SK-N-SH (cell line): ENCODE data around the gene ITGA2. TPM values are rescaled to one million over a fixed set of nuclear protein-coding genes. Genes with fewer than 3 reads are reported as not detected.

ENCODE experiments used
- CTCF ChIA-PET: fragments of 300-600, 350-600 bp; formaldehyde crosslinking; extraction: SDS; loops from one replicate; lab custom pipeline; 2021; lab: Yijun Ruan, JAX
- POLR2A ChIA-PET: fragments of 350-600 bp; sonication (Branson Sonifier 250); formaldehyde crosslinking; extraction: SDS; loops from one replicate; lab custom pipeline; 2020; ENCODE audit warnings: antibody characterized with exemption, inconsistent platforms; lab: Yijun Ruan, JAX
- DNase-seq: peaks from one replicate; pipeline ENCODE4 v3.0.0; 2012
- H2AFZ ChIP-seq: fragments of 200-600 bp; sonication (generic); 2 replicates; pipeline ENCODE4 v1.8.1; 2016; ENCODE audit warnings: antibody characterized with exemption, mild to moderate bottlenecking, low read depth
- H3F3A ChIP-seq: fragments of 200-600 bp; sonication (generic); replicated peaks from 2 replicates; pipeline ENCODE3; 2016; ENCODE audit warnings: antibody characterized with exemption, mild to moderate bottlenecking; ENCODE audit not compliant: insufficient read depth
- H3K27ac ChIP-seq, 2 experiments: fragments of 200-500 bp in 1 of 2; fragments of 200-600 bp in 1 of 2; sonication (Bioruptor generic) in 1 of 2; sonication (generic), shearing (Covaris generic) in 1 of 2; 2 replicates each; pipeline versions ENCODE4 v1.5.1 to v1.6.1; 2014 to 2016; ENCODE audit warnings: low read depth in 2 of 2, inconsistent platforms in 1 of 2, low read length in 1 of 2, mild to moderate bottlenecking in 1 of 2, mixed read lengths in 1 of 2
- H3K27me3 ChIP-seq: fragments of 200-600 bp; sonication (generic), shearing (Covaris generic); 2 replicates; pipeline ENCODE4 v1.6.1; 2016; ENCODE audit warnings: mixed run types; ENCODE audit not compliant: insufficient read depth
- H3K36me3 ChIP-seq, 2 experiments: fragments of 200-500 bp in 1 of 2; fragments of 200-600 bp in 1 of 2; sonication (Bioruptor generic) in 1 of 2; sonication (generic) in 1 of 2; replicated peaks in 1 of 2; 2 replicates each; pipeline versions ENCODE3 to v1.5.1; 2014 to 2016; ENCODE audit warnings: low read length in 1 of 2, mild to moderate bottlenecking in 1 of 2; ENCODE audit not compliant: insufficient read depth in 2 of 2, control insufficient read depth in 1 of 2
- H3K4me1 ChIP-seq, 2 experiments: fragments of 200-500 bp in 1 of 2; fragments of 200-600 bp in 1 of 2; sonication (Bioruptor generic) in 1 of 2; sonication (generic), shearing (Covaris generic) in 1 of 2; 2 replicates each; pipeline versions ENCODE4 v1.5.1 to v1.6.1; 2014 to 2016; ENCODE audit warnings: low read depth in 1 of 2, low read length in 1 of 2, mixed run types in 1 of 2; ENCODE audit not compliant: insufficient read depth in 2 of 2, control insufficient read depth in 1 of 2
- H3K4me2 ChIP-seq: fragments of 200-600 bp; sonication (generic), shearing (Covaris generic); 2 replicates; pipeline ENCODE4 v1.6.1; 2017; ENCODE audit warnings: mixed run types
- H3K4me3 ChIP-seq, 2 experiments: fragments of 200-500 bp in 1 of 2; fragments of 200-600 bp in 1 of 2; sonication (Bioruptor generic) in 1 of 2; sonication (generic), shearing (Covaris generic) in 1 of 2; 2 replicates each; pipeline versions ENCODE4 v1.5.1 to v1.8.1; 2014 to 2016; ENCODE audit warnings: low read depth in 2 of 2, inconsistent platforms in 1 of 2, low read length in 1 of 2, mild to moderate bottlenecking in 1 of 2, mixed read lengths in 1 of 2, moderate library complexity in 1 of 2
- H3K79me2 ChIP-seq: fragments of 200-600 bp; sonication (generic); 2 replicates; pipeline ENCODE4 v1.8.1; 2017; ENCODE audit warnings: mild to moderate bottlenecking; ENCODE audit not compliant: insufficient read depth
- H3K9ac ChIP-seq: fragments of 200-600 bp; sonication (generic); 2 replicates; pipeline ENCODE4 v1.6.1; 2017; ENCODE audit warnings: mixed run types
- H3K9me2 ChIP-seq: fragments of 200-600 bp; sonication (generic); 2 replicates; pipeline ENCODE4 v1.6.1; 2017; ENCODE audit warnings: mixed run types
- H3K9me3 ChIP-seq: fragments of 200-600 bp; sonication (generic); 2 replicates; pipeline ENCODE4 v1.6.1; 2017; ENCODE audit warnings: mixed run types, mild to moderate bottlenecking, moderate library complexity
- H4K20me1 ChIP-seq: fragments of 200-600 bp; sonication (generic); 2 replicates; pipeline ENCODE4 v1.6.1; 2017; ENCODE audit warnings: mild to moderate bottlenecking, mixed run types; ENCODE audit not compliant: insufficient read depth
- CHD2 ChIP-seq: fragments of 150-350 bp; IDR thresholded peaks from 2 replicates; pipeline ENCODE4 v1.6.1; 2018; ENCODE audit warnings: low read length; ENCODE audit not compliant: partially characterized antibody
- ELF1 ChIP-seq: IDR thresholded peaks from 2 replicates; pipeline ENCODE4 v1.4.0; 2012
- EZH2phosphoT487 ChIP-seq: fragments of 200-600 bp; sonication (generic); IDR thresholded peaks from 2 replicates; pipeline ENCODE4 v1.6.1; 2017; ENCODE audit warnings: low read depth, mixed run types, mild to moderate bottlenecking, antibody characterized with exemption, moderate library complexity, borderline replicate concordance
- FOSL2 ChIP-seq: IDR thresholded peaks from 2 replicates; pipeline ENCODE4 v1.4.0; 2012; ENCODE audit warnings: low read depth, mild to moderate bottlenecking, moderate library complexity, borderline replicate concordance
- GATA2 ChIP-seq: sonication (generic); formaldehyde crosslinking; IDR thresholded peaks from 2 replicates; pipeline ENCODE4 v1.5.0; 2020; ENCODE audit warnings: mild to moderate bottlenecking, missing genetic modification reagents
- JUND ChIP-seq: IDR thresholded peaks from 2 replicates; pipeline ENCODE4 v1.4.0; 2012
- MEF2A ChIP-seq: IDR thresholded peaks from 2 replicates; pipeline ENCODE4 v1.4.0; 2012; ENCODE audit warnings: low read depth, borderline replicate concordance
- MXI1 ChIP-seq: IDR thresholded peaks from 2 replicates; pipeline ENCODE4 v1.6.1; 2012; ENCODE audit warnings: mild to moderate bottlenecking, low read depth, low read length, improper control_type of control experiment
- NFIC ChIP-seq: IDR thresholded peaks from 2 replicates; pipeline ENCODE4 v1.4.0; 2012; ENCODE audit warnings: borderline replicate concordance
- NRF1 ChIP-seq: IDR thresholded peaks from 2 replicates; pipeline ENCODE4 v1.6.1; 2012; ENCODE audit warnings: low read depth, mild to moderate bottlenecking, low read length
- POLR2AphosphoS5 ChIP-seq: IDR thresholded peaks from 2 replicates; pipeline ENCODE4 v1.6.1; 2012; ENCODE audit warnings: low read depth, low read length
- RAD21 ChIP-seq: IDR thresholded peaks from 2 replicates; pipeline ENCODE4 v1.6.1; 2012; ENCODE audit warnings: mild to moderate bottlenecking, low read length
- RXRA ChIP-seq: IDR thresholded peaks from 2 replicates; pipeline ENCODE4 v1.4.0; 2012; ENCODE audit warnings: low read depth, mild to moderate bottlenecking, borderline replicate concordance
- TAF1 ChIP-seq: IDR thresholded peaks from 2 replicates; pipeline ENCODE4 v1.6.1; 2012; ENCODE audit warnings: low read depth, mild to moderate bottlenecking, low read length, moderate library complexity, borderline replicate concordance
- TEAD4 ChIP-seq: IDR thresholded peaks from 2 replicates; pipeline ENCODE4 v1.4.0; 2012; ENCODE audit warnings: mild to moderate bottlenecking, borderline replicate concordance; ENCODE audit not compliant: insufficient read depth
- WGBS: methylation state at CpG from one replicate; pipeline ENCODE4 v1.1.6; 2017; ENCODE audit warnings: low lambda C conversion rate; 5-methylcytosine and 5-hydroxymethylcytosine counted together
- polyA plus RNA-seq, 3 experiments: library from polyadenylated mRNA; depleted of rRNA; stranded (reverse); fragments of >200 nt; gene quantifications; 2 replicates each; pipeline ENCODE4 v1.2.3, GENCODE V29; 2012
- TF ChIP-seq, protein P1 (sequence below): fragments of 150-350 bp; IDR thresholded peaks from 2 replicates; pipeline ENCODE4 v1.6.1; 2017; ENCODE audit warnings: antibody characterized with exemption, low read length, low read depth, borderline replicate concordance
- TF ChIP-seq, protein P2 (sequence below): fragments of 150-350 bp; IDR thresholded peaks from 2 replicates; pipeline ENCODE4 v1.6.1; 2016; ENCODE audit warnings: mild to moderate bottlenecking, low read depth, low read length
- TF ChIP-seq, protein P3 (sequence below): IDR thresholded peaks from 2 replicates; pipeline ENCODE4; 2012
- TF ChIP-seq, protein P4 (sequence below): fragments of 200-600 bp; sonication (generic); IDR thresholded peaks from 2 replicates; pipeline ENCODE4 v1.6.1; 2017; ENCODE audit warnings: antibody characterized with exemption, mild to moderate bottlenecking, moderate library complexity
- TF ChIP-seq, protein P5 (sequence below): IDR thresholded peaks from 2 replicates; pipeline ENCODE4 v1.4.0; 2012; ENCODE audit warnings: low read depth, borderline replicate concordance
- TF ChIP-seq, protein P6 (sequence below): IDR thresholded peaks from 2 replicates; pipeline ENCODE4 v1.4.0; 2012; ENCODE audit warnings: low read depth

Gene ITGA2
- polyA plus RNA-seq, 1 of the 3 experiments (the other 2 are of a cell fraction): 38.2 TPM

DNA sequence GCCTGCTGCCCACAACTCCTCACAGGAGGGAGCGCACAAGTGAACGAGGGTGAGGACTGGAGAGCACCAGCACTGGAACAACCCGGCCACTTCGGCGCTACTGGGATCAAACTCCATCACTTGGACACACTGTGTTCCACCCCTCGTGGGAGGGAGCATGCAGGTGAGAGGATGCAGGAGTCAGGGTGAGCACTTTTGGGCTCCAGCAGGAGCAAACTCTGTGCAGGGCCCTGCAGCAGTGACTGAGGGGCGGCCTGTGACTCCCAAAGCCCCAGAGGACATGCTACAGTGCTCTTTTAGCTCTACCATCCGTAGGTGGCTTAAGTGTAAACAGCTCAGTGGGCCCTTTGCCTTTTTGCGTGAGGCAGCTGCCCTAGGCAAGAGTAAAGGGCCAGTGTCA, 124.8 kb downstream of the ITGA2 start:
- no peak for TF ChIP-seq TAF1
- no peak for TF ChIP-seq JUND
- TF ChIP-seq RXRA: no peak
- TF ChIP-seq, protein P1, sequence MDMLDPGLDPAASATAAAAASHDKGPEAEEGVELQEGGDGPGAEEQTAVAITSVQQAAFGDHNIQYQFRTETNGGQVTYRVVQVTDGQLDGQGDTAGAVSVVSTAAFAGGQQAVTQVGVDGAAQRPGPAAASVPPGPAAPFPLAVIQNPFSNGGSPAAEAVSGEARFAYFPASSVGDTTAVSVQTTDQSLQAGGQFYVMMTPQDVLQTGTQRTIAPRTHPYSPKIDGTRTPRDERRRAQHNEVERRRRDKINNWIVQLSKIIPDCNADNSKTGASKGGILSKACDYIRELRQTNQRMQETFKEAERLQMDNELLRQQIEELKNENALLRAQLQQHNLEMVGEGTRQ: no peak
- TF ChIP-seq MXI1: no peak
- TF ChIP-seq, protein P2, sequence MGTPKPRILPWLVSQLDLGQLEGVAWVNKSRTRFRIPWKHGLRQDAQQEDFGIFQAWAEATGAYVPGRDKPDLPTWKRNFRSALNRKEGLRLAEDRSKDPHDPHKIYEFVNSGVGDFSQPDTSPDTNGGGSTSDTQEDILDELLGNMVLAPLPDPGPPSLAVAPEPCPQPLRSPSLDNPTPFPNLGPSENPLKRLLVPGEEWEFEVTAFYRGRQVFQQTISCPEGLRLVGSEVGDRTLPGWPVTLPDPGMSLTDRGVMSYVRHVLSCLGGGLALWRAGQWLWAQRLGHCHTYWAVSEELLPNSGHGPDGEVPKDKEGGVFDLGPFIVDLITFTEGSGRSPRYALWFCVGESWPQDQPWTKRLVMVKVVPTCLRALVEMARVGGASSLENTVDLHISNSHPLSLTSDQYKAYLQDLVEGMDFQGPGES: no peak
- TF ChIP-seq ELF1: no peak
- TF ChIP-seq TEAD4: no peak
- TF ChIP-seq MEF2A: no peak
- TF ChIP-seq NFIC: no peak
- no peak for TF ChIP-seq POLR2AphosphoS5
- TF ChIP-seq NRF1: no peak
- no peak for TF ChIP-seq EZH2phosphoT487
- Histone ChIP-seq H2AFZ (no peak overlapping the region), H3F3A (peaks cover 7% of the 10 kb centered on the region), H3K4me3 (no peak overlapping the region), H3K79me2 (peaks cover 13% of the 10 kb centered on the region), H3K27me3 (no peaks in the 10 kb centered on the region), H3K9me2 (no peaks in the 10 kb centered on the region), H3K4me2 (no peak overlapping the region), H4K20me1 (no peaks in the 10 kb centered on the region), H3K4me1 (peaks cover 6 to 9% of the 10 kb centered on the region in 2 experiments; a peak in 2 of 4 replicates), H3K9me3 (no peaks in the 10 kb centered on the region), H3K36me3 (peaks cover 0 to 3% of the 10 kb centered on the region in 2 experiments), H3K27ac (no peak overlapping the region), H3K9ac (no peak overlapping the region)
- DNase-seq: no peak
- ChIA-PET POLR2A (no interaction called here), CTCF (interaction anchor here (1.5 kb wide), 1 partner anchor 17 kb away, joined by 3 read pairs; no protein-coding TSS in a partner anchor)
- WGBS: 94% methylated on average over 9 of the region's 9 CpGs

DNA sequence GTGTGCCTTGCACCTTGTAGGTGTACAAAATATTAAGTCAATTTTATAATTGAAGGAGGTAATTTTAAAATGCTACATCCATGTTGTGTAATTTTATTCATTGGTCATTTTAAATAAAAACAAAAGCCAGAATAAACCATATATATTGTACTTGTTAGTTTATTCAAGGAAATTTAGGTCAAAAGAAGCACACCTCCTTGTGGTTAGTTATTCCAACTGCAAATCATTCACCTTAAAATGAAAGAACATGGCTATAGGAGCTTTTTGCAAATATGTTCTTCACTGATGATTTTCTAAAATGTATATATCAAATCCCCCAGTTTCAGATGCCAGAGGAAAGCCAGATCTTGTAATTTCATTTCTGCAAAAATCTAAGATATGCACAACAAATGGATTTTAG, 125.8 kb downstream of the ITGA2 start:
- H3K9ac ChIP-seq: no peak overlapping the region
- H3K9me2 ChIP-seq: no peaks in the 10 kb centered on the region
- H3K4me2 ChIP-seq: no peak overlapping the region
- peaks cover 10% of the 10 kb centered on the region for H3K79me2 ChIP-seq
- H3F3A ChIP-seq: peaks cover 7% of the 10 kb centered on the region
- H3K4me3 ChIP-seq: no peak overlapping the region
- no peak overlapping the region for H3K27ac ChIP-seq
- H3K27me3 ChIP-seq: no peaks in the 10 kb centered on the region
- peaks cover 6 to 9% of the 10 kb centered on the region in 2 experiments; a peak in 2 of 4 replicates for H3K4me1 ChIP-seq
- H3K9me3 ChIP-seq: no peaks in the 10 kb centered on the region
- no peak for TF ChIP-seq GATA2 (CRISPR knock-in tag)
- TF ChIP-seq, protein P3, sequence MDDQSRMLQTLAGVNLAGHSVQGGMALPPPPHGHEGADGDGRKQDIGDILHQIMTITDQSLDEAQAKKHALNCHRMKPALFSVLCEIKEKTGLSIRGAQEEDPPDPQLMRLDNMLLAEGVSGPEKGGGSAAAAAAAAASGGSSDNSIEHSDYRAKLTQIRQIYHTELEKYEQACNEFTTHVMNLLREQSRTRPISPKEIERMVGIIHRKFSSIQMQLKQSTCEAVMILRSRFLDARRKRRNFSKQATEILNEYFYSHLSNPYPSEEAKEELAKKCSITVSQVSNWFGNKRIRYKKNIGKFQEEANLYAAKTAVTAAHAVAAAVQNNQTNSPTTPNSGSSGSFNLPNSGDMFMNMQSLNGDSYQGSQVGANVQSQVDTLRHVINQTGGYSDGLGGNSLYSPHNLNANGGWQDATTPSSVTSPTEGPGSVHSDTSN: no peak
- TF ChIP-seq, protein P4, sequence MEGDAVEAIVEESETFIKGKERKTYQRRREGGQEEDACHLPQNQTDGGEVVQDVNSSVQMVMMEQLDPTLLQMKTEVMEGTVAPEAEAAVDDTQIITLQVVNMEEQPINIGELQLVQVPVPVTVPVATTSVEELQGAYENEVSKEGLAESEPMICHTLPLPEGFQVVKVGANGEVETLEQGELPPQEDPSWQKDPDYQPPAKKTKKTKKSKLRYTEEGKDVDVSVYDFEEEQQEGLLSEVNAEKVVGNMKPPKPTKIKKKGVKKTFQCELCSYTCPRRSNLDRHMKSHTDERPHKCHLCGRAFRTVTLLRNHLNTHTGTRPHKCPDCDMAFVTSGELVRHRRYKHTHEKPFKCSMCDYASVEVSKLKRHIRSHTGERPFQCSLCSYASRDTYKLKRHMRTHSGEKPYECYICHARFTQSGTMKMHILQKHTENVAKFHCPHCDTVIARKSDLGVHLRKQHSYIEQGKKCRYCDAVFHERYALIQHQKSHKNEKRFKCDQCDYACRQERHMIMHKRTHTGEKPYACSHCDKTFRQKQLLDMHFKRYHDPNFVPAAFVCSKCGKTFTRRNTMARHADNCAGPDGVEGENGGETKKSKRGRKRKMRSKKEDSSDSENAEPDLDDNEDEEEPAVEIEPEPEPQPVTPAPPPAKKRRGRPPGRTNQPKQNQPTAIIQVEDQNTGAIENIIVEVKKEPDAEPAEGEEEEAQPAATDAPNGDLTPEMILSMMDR: peak; percentile 59
- TF ChIP-seq, protein P2: no peak
- TF ChIP-seq RAD21: 0 out of 2 replicates have a peak, but pooled peaks have one; percentile 12
- TF ChIP-seq, protein P5, sequence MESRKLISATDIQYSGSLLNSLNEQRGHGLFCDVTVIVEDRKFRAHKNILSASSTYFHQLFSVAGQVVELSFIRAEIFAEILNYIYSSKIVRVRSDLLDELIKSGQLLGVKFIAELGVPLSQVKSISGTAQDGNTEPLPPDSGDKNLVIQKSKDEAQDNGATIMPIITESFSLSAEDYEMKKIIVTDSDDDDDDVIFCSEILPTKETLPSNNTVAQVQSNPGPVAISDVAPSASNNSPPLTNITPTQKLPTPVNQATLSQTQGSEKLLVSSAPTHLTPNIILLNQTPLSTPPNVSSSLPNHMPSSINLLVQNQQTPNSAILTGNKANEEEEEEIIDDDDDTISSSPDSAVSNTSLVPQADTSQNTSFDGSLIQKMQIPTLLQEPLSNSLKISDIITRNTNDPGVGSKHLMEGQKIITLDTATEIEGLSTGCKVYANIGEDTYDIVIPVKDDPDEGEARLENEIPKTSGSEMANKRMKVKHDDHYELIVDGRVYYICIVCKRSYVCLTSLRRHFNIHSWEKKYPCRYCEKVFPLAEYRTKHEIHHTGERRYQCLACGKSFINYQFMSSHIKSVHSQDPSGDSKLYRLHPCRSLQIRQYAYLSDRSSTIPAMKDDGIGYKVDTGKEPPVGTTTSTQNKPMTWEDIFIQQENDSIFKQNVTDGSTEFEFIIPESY: no peak
- TF ChIP-seq POLR2AphosphoS5: no peak
- no peak for TF ChIP-seq CHD2
- TF ChIP-seq, protein P6, sequence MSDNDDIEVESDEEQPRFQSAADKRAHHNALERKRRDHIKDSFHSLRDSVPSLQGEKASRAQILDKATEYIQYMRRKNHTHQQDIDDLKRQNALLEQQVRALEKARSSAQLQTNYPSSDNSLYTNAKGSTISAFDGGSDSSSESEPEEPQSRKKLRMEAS: no peak
- no peak for TF ChIP-seq FOSL2
- peaks cover 0 to 3% of the 10 kb centered on the region in 2 experiments for H3K36me3 ChIP-seq
- H4K20me1 ChIP-seq: no peaks in the 10 kb centered on the region
- POLR2A ChIA-PET: no interaction called here
- CTCF ChIA-PET: interaction anchor here (0.8 to 1.5 kb wide), 3 partner anchors 19 to 166 kb away, joined by 3 to 7 read pairs (median 4); no protein-coding TSS in a partner anchor
- no peak overlapping the region for H2AFZ ChIP-seq
- no peak for DNase-seq
